BE2C (cell line): ENCODE measurements around the gene DCAF7.

ENCODE experiments used
- DNase-seq: peaks from one replicate; pipeline ENCODE4 v3.0.0-alpha.2; 2020
- H3K27me3 ChIP-seq: fragments of 250-450 bp; sonication (Bioruptor Pico); 2 replicates; pipeline ENCODE4 v1.5.1; 2020; ENCODE audit warnings: mild to moderate bottlenecking
- H3K36me3 ChIP-seq: fragments of 250-450 bp; sonication (Bioruptor Pico); 2 replicates; pipeline ENCODE4 v1.5.1; 2020; ENCODE audit warnings: mild to moderate bottlenecking
- H3K4me1 ChIP-seq: fragments of 250-450 bp; sonication (Bioruptor Pico); 2 replicates; pipeline ENCODE4 v1.5.1; 2020
- H3K4me3 ChIP-seq: 2 replicates; pipeline ENCODE4 v1.5.1; 2011; ENCODE audit warnings: low read depth, low read length
- H3K9me3 ChIP-seq: fragments of 250-450 bp; sonication (Bioruptor Pico); 2 replicates; pipeline ENCODE4 v1.5.1; 2020
- CTCF ChIP-seq: IDR thresholded peaks from 2 replicates; pipeline ENCODE4 v1.5.1; 2012; ENCODE audit warnings: mild to moderate bottlenecking, low read depth, low read length

The DCAF7 gene

GRCh38 chr17:63555500-63556156 is 5.4 kb downstream of the DCAF7 start:
- no peak overlapping the region for H3K4me3 ChIP-seq
- peaks cover 13% of the 10 kb centered on the region for H3K4me1 ChIP-seq
- TF ChIP-seq CTCF: no peak
- no peak for DNase-seq
- no peaks in the 10 kb centered on the region for H3K9me3 ChIP-seq
- H3K27me3 ChIP-seq: no peaks in the 10 kb centered on the region
- H3K36me3 ChIP-seq: peaks cover 33% of the 10 kb centered on the region

GRCh38 chr17:63557416-63557815 is 7.1 kb downstream of the DCAF7 start:
- H3K36me3 ChIP-seq: peaks cover 30% of the 10 kb centered on the region
- TF ChIP-seq CTCF: no peak
- DNase-seq: no peak

GRCh38 chr17:63558441-63558840 is 8.2 kb downstream of the DCAF7 start:
- Histone ChIP-seq H3K27me3 (no peaks in the 10 kb centered on the region), H3K4me3 (no peak overlapping the region), H3K9me3 (no peaks in the 10 kb centered on the region; the same call in 1 of the 2 replicates), H3K4me1 (peaks cover 10% of the 10 kb centered on the region), H3K36me3 (peaks cover 24% of the 10 kb centered on the region)
- no peak for DNase-seq
- TF ChIP-seq CTCF: no peak

More at GRCh38 chr17:63557416-63557815, 7.1 kb downstream of the DCAF7 start:
- Histone ChIP-seq H3K4me3 (no peak overlapping the region), H3K27me3 (no peaks in the 10 kb centered on the region), H3K4me1 (peaks cover 13% of the 10 kb centered on the region), H3K9me3 (no peaks in the 10 kb centered on the region)

- H3K27me3 ChIP-seq: no peaks in the 10 kb centered on the region
- H3K4me3 ChIP-seq: no peak overlapping the region
- H3K4me1 ChIP-seq: peaks cover 3% of the 10 kb centered on the region; the same call in 1 of the 2 replicates
- DNase-seq: no peak
- no peak for TF ChIP-seq CTCF
- H3K9me3 ChIP-seq: no peaks in the 10 kb centered on the region; the same call in 1 of the 2 replicates
- H3K36me3 ChIP-seq: peaks cover 13% of the 10 kb centered on the region
These were observed 11.5 kb downstream of the DCAF7 start for GRCh38 chr17:63561819-63562218.

- no peaks in the 10 kb centered on the region for H3K4me1 ChIP-seq
- H3K9me3 ChIP-seq: no peaks in the 10 kb centered on the region; the same call in 1 of the 2 replicates
- peaks cover 8% of the 10 kb centered on the region; the same call in 1 of the 2 replicates for H3K36me3 ChIP-seq
- no peak for DNase-seq
- TF ChIP-seq CTCF: no peak
- no peak overlapping the region for H3K4me3 ChIP-seq
- no peaks in the 10 kb centered on the region for H3K27me3 ChIP-seq
These were observed 13.1 kb downstream of the DCAF7 start for GRCh38 chr17:63563339-63563738.

- no peaks in the 10 kb centered on the region for H3K27me3 ChIP-seq
- H3K4me3 ChIP-seq: no peak overlapping the region
- TF ChIP-seq CTCF: no peak
- no peaks in the 10 kb centered on the region for H3K4me1 ChIP-seq
- H3K9me3 ChIP-seq: no peaks in the 10 kb centered on the region; the same call in 1 of the 2 replicates
- DNase-seq: no peak
- peaks cover 10% of the 10 kb centered on the region; the same call in 1 of the 2 replicates for H3K36me3 ChIP-seq
These were observed 14.3 kb downstream of the DCAF7 start for GRCh38 chr17:63564562-63564961.
